ENCODE data around the gene CAVIN2. TPM values are rescaled to one million over a fixed set of nuclear protein-coding genes. Genes with fewer than 3 reads are reported as not detected.

The CAVIN2 gene, protein sequence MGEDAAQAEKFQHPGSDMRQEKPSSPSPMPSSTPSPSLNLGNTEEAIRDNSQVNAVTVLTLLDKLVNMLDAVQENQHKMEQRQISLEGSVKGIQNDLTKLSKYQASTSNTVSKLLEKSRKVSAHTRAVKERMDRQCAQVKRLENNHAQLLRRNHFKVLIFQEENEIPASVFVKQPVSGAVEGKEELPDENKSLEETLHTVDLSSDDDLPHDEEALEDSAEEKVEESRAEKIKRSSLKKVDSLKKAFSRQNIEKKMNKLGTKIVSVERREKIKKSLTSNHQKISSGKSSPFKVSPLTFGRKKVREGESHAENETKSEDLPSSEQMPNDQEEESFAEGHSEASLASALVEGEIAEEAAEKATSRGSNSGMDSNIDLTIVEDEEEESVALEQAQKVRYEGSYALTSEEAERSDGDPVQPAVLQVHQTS
- not detected for total RNA-seq

DNA sequence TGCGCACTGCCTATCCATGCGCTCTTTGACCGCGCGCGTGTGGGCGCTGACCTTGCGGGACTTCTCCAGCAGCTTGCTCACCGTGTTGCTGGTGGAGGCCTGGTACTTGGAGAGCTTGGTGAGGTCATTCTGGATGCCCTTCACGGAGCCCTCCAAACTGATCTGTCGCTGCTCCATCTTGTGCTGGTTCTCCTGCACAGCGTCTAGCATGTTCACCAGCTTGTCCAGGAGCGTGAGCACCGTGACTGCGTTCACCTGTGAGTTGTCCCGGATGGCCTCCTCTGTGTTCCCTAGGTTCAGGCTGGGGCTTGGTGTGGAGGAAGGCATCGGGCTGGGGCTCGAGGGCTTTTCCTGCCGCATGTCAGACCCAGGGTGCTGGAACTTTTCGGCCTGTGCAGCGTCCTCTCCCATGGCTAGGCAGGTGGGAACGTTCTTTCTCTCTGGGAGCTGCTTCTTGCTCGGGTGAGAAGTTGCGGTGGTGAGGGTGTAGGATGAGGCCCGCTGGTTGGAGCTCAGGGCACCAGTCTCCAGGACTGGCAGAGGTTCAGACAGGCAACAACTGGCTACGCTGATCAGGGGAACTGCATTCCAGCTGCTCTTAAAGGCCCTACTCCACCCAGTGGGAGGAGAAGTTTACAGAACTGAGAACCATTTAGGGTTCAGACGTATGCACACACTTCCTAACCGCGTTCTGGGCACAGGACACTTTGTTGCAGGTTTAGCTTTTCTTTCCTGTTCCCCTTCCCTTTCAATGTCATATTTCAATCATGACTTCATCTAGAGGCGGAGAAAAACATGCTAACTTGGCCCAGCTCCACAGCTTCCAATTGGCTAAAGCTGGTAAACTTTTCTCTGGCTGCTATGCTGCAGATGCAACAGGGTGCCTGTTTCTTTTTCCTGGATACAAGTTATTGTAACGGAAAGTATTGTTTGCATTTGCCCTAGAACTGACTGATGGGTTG lies at the start of gene CAVIN2:
Gene CAVIN2, minus strand, starts transcription at position 574 of the 962 bp plus-strand sequence. Its CDS starts 163 bp downstream, at position 411.
- DNase-seq, result no peak
- ATAC-seq, result no peak
- Mint-ChIP-seq H3K4me3 (no peak within 1 kb of the TSS), H3K36me3 (ENCODE audit: low read depth) (no peaks in the 10 kb centered on the region), H3K27me3 (ENCODE audit: low read depth) (peaks cover 42% of the 10 kb centered on the region), H3K4me1 (ENCODE audit: low read depth) (no peaks in the 10 kb centered on the region), H3K9me3 (ENCODE audit: insufficient read depth) (no peaks in the 10 kb centered on the region), H3K27ac (no peak within 1 kb of the TSS)
- CTCF ChIA-PET, result interaction anchor here (1.4 kb wide), 1 partner anchor 8 kb away, joined by 3 read pairs; no protein-coding TSS in a partner anchor
- POLR2A ChIA-PET, result no interaction called here

DNA sequence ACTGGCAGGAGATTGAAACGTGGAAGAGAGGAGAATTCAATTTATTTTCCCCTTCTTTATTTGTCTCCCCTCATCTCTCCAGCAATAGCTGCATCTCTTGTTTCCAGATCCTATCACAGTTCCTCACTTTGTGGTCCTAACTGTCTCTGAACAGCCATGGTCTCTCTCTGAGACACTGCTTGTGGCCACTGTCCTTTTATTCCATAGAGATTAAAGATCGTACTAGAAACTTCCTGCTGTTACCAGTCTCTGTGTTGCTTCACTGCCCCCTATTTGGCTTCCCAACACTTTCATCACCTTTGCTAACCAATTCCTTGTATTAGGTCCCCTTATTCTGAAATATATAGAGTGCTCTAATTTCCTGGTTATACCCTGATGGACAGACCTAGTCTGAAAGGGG lies 48.9 kb upstream of the CAVIN2 start:
- POLR2A ChIA-PET, result no interaction called here
- CTCF ChIA-PET, result no interaction called here
- Mint-ChIP-seq H3K27ac (no peak overlapping the region), H3K4me3 (no peak overlapping the region), H3K27me3 (ENCODE audit: low read depth) (peaks cover 6% of the 10 kb centered on the region), H3K36me3 (ENCODE audit: low read depth) (no peaks in the 10 kb centered on the region), H3K9me3 (ENCODE audit: insufficient read depth) (no peaks in the 10 kb centered on the region), H3K4me1 (ENCODE audit: low read depth) (no peaks in the 10 kb centered on the region)
- no peak for ATAC-seq
- DNase-seq, result no peak

DNA sequence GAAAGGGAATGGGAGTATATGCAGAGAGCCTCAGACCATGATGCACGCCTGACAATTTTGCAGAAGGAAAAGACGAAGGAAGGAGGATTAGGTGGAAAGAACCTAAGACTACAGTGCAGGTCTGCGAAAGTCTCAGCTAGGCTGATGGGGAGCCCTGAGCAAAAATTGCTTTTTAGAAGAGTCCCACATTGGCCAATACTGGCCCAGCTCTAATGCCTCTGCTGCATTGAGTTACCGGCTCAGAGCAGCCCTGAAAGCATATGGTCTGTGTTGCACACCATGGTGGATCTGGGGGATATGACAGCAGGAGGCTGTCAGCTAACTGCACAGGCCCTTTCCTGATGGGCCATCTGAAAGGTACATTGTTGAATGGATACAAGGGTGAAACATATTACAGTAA lies 48.3 kb upstream of the CAVIN2 start:
- CTCF ChIA-PET, result no interaction called here
- POLR2A ChIA-PET, result no interaction called here
- ATAC-seq (no peak), DNase-seq (no peak)
- Mint-ChIP-seq H3K27ac (no peak overlapping the region), H3K36me3 (ENCODE audit: low read depth) (no peaks in the 10 kb centered on the region), H3K27me3 (ENCODE audit: low read depth) (peaks cover 6% of the 10 kb centered on the region), H3K4me1 (ENCODE audit: low read depth) (no peaks in the 10 kb centered on the region), H3K9me3 (ENCODE audit: insufficient read depth) (no peaks in the 10 kb centered on the region), H3K4me3 (no peak overlapping the region)

DNA sequence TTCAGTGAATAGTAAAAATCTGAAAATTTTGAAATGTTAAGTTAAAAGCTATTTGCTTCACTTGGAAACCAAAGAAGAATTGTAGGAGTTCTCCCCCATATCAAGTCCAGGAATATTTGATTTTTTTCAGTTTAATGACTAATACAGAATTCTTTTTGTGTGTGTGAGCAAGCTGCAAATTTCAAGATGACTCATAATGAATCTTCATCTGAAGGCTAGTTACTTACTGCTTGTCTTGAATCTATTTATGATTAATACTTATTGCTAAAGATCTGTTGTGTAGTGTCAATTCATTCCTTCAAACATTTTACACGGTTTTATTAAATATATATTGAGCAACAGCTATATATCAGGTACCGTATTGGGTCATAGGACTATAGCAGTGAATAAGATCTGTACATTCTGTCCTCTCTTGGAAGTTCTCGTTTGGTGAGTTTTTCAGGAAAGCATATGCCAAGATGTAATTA lies 47.8 kb upstream of the CAVIN2 start:
- ATAC-seq, result no peak
- H3K4me3 Mint-ChIP-seq, result no peak overlapping the region
- no peaks in the 10 kb centered on the region for H3K9me3 Mint-ChIP-seq (ENCODE audit: insufficient read depth)
- H3K4me1 Mint-ChIP-seq (ENCODE audit: low read depth), result no peaks in the 10 kb centered on the region
- peaks cover 9% of the 10 kb centered on the region for H3K27me3 Mint-ChIP-seq (ENCODE audit: low read depth)
- ChIA-PET POLR2A (no interaction called here), CTCF (no interaction called here)
- DNase-seq, result no peak
- H3K36me3 Mint-ChIP-seq (ENCODE audit: low read depth), result no peaks in the 10 kb centered on the region
- H3K27ac Mint-ChIP-seq, result no peak overlapping the region

DNA sequence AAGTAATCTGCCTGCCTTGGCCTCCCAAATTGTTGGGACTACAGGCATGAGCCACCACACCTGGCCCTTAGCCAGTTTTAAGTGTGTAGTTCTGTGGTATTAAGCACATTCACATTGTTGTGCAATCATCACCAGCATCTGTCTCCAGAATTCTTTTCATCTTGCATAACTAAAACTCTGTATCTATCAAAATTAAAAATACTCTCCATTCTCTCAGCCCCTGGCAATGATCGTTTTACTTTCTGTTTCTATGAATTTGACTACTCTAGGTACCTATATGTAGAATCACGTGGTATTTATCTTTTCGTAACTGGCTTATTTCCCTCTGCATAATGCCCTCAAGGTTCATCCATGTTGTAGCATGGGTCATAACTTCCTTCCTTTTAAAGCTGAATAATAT lies 45.5 kb upstream of the CAVIN2 start:
- ChIA-PET CTCF (interaction anchor here (0.6 kb wide), 1 partner anchor 268 kb away, joined by 3 read pairs; no protein-coding TSS in a partner anchor), POLR2A (no interaction called here)
- H3K9me3 Mint-ChIP-seq (ENCODE audit: insufficient read depth), result no peaks in the 10 kb centered on the region

DNA sequence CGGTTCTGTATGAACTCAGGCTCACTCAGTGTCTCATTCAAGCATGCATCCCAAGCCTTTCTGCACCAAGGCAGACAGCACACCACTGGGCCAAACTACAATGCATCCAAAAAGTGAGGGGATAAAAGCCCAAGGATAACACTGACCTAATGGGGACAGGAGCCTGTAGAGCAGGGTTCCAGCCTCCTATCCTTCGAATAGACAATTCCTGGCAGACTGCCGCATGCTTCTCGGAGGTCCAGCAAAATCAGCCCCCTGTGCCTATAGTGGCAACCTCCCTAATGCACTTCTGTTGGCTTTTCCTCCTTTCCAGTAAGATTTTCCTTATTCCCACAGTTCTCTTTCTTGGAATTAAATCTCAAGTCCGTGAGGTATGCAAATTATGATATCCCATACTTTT lies 44.8 kb upstream of the CAVIN2 start:
- H3K27me3 Mint-ChIP-seq (ENCODE audit: low read depth), result peaks cover 9% of the 10 kb centered on the region
- H3K36me3 Mint-ChIP-seq (ENCODE audit: low read depth), result no peaks in the 10 kb centered on the region
- H3K4me1 Mint-ChIP-seq (ENCODE audit: low read depth), result no peaks in the 10 kb centered on the region
- ChIA-PET CTCF (interaction anchor here (0.6 kb wide), 1 partner anchor 268 kb away, joined by 3 read pairs; no protein-coding TSS in a partner anchor), POLR2A (no interaction called here)
- DNase-seq, result no peak
- no peaks in the 10 kb centered on the region for H3K9me3 Mint-ChIP-seq (ENCODE audit: insufficient read depth)
- H3K27ac Mint-ChIP-seq, result no peak overlapping the region
- no peak for ATAC-seq
- no peak overlapping the region for H3K4me3 Mint-ChIP-seq

More for the DNA sequence above, 45.5 kb upstream of the CAVIN2 start:
- DNase-seq (no peak), ATAC-seq (no peak)
- peaks cover 9% of the 10 kb centered on the region for H3K27me3 Mint-ChIP-seq (ENCODE audit: low read depth)
- H3K36me3 Mint-ChIP-seq (ENCODE audit: low read depth), result no peaks in the 10 kb centered on the region
- H3K4me1 Mint-ChIP-seq (ENCODE audit: low read depth), result no peaks in the 10 kb centered on the region
- H3K4me3 Mint-ChIP-seq, result no peak overlapping the region
- H3K27ac Mint-ChIP-seq, result no peak overlapping the region

DNA sequence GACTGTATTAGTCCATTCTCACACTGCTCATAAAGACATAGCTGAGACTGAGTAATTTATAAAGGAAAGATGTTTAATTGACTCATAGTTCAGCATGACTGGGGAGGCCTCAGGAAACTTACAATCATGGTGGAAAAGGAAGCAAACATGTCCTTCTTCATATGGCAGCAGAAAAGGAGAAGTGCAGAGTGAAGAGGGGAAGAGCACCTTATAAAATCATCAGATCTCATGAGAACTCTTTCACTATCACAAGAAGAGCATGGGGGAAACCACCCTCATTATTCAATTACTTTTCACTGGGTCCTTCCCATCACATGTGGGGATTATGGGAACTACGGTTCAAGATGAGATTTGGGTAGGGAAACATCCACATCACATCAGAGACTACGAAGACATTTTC lies 43.0 kb upstream of the CAVIN2 start:
- Mint-ChIP-seq H3K27me3 (ENCODE audit: low read depth) (peaks cover 9% of the 10 kb centered on the region), H3K4me3 (no peak overlapping the region), H3K9me3 (ENCODE audit: insufficient read depth) (no peaks in the 10 kb centered on the region), H3K36me3 (ENCODE audit: low read depth) (no peaks in the 10 kb centered on the region), H3K4me1 (ENCODE audit: low read depth) (no peaks in the 10 kb centered on the region), H3K27ac (no peak overlapping the region)
- CTCF ChIA-PET, result no interaction called here
- DNase-seq (no peak), ATAC-seq (no peak)
- POLR2A ChIA-PET, result no interaction called here

DNA sequence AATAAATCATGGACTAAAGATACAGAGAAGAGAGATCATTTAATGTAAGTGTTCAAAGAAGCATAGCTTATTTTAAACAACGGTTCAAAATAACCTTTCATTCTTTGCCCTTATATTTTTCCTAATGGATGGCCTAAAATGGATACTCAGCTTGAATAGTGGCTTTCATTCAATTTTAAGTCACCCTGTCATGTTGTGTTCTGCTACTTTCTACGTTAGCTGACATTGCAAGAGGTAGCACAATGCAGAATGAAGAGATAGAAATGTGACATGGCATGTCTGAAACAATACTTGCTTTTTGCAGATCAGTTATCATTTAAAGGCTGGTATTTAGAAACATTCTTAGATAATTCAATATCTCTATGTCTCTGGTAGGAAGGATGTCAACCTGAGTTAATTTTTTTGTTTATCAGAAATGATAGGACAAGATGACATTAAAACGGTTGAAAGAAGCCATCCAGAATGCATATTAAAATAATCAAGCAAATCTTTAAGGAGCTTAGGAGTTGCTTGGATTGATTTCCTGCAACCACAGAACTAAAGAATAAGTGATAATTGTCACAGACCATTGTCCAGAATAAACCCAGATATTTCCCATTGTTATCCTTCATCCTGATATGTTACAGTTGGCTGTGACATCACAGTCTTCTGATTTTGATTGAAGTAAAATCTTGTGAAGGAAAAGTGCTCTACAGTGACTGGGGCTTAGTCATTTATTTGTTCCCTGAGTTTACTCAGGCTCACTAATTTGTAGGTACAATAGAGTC lies 41.7 kb upstream of the CAVIN2 start:
- ChIA-PET POLR2A (no interaction called here), CTCF (no interaction called here)
- H3K27ac Mint-ChIP-seq, result no peak overlapping the region
- DNase-seq (no peak), ATAC-seq (no peak)
- no peaks in the 10 kb centered on the region for H3K4me1 Mint-ChIP-seq (ENCODE audit: low read depth)
- H3K9me3 Mint-ChIP-seq (ENCODE audit: insufficient read depth), result no peaks in the 10 kb centered on the region
- H3K36me3 Mint-ChIP-seq (ENCODE audit: low read depth), result no peaks in the 10 kb centered on the region
- peaks cover 7% of the 10 kb centered on the region for H3K27me3 Mint-ChIP-seq (ENCODE audit: low read depth)
- H3K4me3 Mint-ChIP-seq, result no peak overlapping the region

DNA sequence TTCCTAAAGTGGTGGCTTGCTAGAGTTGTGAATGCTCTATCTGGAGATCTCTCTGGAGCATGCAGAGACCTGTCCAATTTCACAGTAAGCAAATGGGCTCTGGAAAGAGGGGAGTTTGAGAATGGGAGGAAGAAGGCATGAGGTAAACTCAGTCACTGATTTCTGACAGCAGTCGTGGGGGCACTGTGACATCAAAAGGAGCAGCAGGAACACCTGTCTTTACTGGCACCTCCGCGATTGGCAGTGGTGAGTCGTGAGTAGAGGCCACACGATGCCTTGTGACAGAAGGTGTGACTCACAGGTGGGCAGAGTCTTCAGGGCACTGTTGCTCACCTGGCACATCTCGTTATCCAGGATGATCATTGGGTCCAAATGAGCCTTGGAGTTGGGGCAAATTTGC lies 38.8 kb upstream of the CAVIN2 start:
- peaks cover 3% of the 10 kb centered on the region for H3K27me3 Mint-ChIP-seq (ENCODE audit: low read depth)
- no peaks in the 10 kb centered on the region for H3K4me1 Mint-ChIP-seq (ENCODE audit: low read depth)
- H3K4me3 Mint-ChIP-seq, result no peak overlapping the region
- ATAC-seq, result no peak
- POLR2A ChIA-PET, result no interaction called here
- no peaks in the 10 kb centered on the region for H3K9me3 Mint-ChIP-seq (ENCODE audit: insufficient read depth)
- DNase-seq, result no peak
- H3K36me3 Mint-ChIP-seq (ENCODE audit: low read depth), result no peaks in the 10 kb centered on the region
- H3K27ac Mint-ChIP-seq, result no peak overlapping the region
- CTCF ChIA-PET, result no interaction called here

DNA sequence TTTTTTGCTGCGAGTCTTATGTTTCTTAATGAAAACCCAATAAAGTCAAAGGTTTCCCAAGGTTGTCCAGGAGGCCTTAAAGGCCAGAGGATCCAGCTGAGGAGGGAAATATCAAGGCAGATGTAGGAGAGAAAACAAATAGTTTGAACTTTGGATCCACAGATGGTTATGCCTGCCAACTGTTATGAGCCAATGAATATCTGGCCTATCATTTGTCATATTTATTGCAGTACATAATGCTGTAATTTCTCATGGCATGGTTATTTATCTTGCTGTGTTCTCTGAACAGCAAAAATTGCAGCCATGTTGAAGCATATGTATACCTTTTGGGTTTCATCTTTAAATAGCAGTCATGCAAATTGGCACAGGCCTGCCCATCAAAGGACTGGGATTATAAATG lies 38.2 kb upstream of the CAVIN2 start:
- Mint-ChIP-seq H3K9me3 (ENCODE audit: insufficient read depth) (no peaks in the 10 kb centered on the region), H3K4me3 (no peak overlapping the region), H3K27me3 (ENCODE audit: low read depth) (peaks cover 3% of the 10 kb centered on the region), H3K27ac (no peak overlapping the region), H3K36me3 (ENCODE audit: low read depth) (no peaks in the 10 kb centered on the region), H3K4me1 (ENCODE audit: low read depth) (no peaks in the 10 kb centered on the region)
- DNase-seq (no peak), ATAC-seq (no peak)
- ChIA-PET CTCF (no interaction called here), POLR2A (no interaction called here)

DNA sequence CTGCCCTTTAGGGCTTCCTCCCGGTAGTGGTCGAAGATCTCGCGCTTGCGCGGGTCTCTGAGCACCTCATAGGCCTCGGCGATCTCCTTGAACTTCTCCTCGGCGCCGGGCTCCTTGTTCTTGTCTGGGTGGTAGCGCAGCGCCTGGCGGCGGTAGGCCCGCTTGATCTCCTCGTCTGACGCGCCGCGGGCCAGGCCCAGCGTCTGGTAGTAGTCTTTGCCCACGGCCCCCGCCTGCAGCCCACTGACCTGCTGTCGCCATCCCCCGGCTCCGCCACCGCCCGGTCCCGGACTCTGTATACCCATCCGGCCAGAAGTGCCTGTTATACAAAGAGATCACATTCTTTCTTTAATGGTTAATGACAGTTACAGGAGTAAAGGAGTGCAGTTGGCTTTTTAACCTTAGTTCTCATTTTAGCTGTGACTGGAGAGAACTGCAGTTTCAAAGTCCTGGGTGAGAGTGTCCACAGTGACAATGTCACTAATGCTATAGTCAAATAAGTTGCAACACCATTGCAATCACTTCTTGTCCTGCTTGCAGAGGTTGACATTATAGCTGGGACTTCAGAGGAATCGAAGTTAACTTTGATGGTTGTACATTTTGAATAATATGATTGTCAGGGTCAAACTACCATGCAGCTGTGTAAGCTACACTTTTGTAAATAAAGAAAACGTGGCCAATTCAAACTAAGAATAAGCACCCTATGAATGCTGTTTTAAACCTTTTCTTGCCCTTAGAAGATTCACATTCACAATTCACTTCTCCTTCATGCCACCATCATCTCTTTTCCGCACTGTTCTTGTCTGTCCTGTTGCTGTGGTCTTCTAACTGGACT lies 35.3 kb upstream of the CAVIN2 start:
- peaks cover 2% of the 10 kb centered on the region for H3K27me3 Mint-ChIP-seq (ENCODE audit: low read depth)
- DNase-seq (no peak), ATAC-seq (peak; percentile 47)
- POLR2A ChIA-PET, result no interaction called here
- H3K27ac Mint-ChIP-seq, result no peak overlapping the region
- H3K4me3 Mint-ChIP-seq, result no peak overlapping the region
- no peaks in the 10 kb centered on the region for H3K4me1 Mint-ChIP-seq (ENCODE audit: low read depth)
- CTCF ChIA-PET, result no interaction called here
- no peaks in the 10 kb centered on the region for H3K36me3 Mint-ChIP-seq (ENCODE audit: low read depth)
- no peaks in the 10 kb centered on the region for H3K9me3 Mint-ChIP-seq (ENCODE audit: insufficient read depth)

All from activated CD8-positive, alpha-beta T cell treated with anti-CD3 and anti-CD28 coated beads, Interleukin-2, amount 10 ng/mL, durations not matched to agents 7 days and 5 days (primary cell).